CD4-positive, alpha-beta T cell treated with Interleukin-21 for 1 hour (primary cell): ENCODE measurements around the gene CD27.
"Not testable (repeated sequence)": the region's sequence is repeated elsewhere in the genome, so short reads cannot be mapped to it uniquely, and the experiment has no call there.

Experiments
- DNase-seq: peaks from one replicate; pipeline ENCODE4 v3.0.0-alpha.2; 2020

CD27 gene

DNA sequence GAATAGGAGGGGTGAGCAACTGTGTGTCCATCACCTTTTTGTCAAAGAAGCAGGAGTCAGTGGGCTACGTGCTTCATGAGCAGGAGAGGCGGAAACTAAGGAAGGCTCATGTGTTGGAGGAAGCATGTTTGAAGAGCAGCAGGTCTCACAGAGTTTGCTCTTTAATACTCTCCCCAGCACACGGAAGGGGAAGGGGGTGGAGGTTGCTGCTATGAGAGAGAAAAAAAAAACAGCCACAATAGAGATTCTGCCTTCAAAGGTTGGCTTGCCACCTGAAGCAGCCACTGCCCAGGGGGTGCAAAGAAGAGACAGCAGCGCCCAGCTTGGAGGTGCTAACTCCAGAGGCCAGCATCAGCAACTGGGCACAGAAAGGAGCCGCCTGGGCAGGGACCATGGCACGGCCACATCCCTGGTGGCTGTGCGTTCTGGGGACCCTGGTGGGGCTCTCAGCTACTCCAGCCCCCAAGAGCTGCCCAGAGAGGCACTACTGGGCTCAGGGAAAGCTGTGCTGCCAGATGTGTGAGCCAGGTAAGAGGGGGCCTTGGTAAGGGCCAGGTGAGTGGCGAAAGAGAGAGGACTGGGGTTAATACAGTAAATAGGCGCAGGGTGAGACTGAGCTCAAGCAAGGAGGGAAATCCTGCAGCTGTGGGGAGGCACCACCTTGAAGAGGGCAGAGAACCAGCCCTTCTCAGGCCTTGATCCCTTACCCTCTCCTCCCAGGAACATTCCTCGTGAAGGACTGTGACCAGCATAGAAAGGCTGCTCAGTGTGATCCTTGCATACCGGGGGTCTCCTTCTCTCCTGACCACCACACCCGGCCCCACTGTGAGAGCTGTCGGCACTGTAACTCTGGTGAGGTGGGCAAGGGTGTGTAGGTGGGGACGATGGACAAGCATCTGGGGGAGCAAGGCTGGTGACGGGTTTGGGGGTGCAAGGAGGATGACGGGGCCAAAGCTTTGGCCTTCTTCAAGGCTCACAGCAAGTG, at the start of gene CD27:
CD27 (plus strand) TSS at position 252 of the 985 bp plus-strand sequence; CDS start at position 393, 141 bp downstream.
- peak; percentile 50 for DNase-seq

DNA sequence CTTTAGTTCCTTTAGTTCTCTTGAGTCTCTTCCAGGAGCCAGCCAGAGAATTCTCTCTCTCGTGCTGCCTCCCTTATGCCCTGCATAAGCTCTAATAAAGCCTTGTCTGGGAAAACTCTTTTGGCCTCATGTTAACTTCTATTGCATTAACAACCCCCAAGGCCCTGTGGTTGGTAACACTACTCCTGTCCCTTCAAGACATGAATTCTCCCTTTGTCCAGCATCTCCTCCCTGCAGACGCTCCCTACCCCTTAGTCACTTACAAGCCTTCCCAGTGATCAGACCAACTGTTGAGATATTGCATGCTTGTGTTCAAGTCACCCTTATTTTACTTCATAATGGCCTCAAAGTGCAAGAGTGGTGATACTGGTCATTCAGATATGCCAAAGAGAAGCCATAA, 48.7 kb upstream of the CD27 start:
- DNase-seq = no peak

DNA sequence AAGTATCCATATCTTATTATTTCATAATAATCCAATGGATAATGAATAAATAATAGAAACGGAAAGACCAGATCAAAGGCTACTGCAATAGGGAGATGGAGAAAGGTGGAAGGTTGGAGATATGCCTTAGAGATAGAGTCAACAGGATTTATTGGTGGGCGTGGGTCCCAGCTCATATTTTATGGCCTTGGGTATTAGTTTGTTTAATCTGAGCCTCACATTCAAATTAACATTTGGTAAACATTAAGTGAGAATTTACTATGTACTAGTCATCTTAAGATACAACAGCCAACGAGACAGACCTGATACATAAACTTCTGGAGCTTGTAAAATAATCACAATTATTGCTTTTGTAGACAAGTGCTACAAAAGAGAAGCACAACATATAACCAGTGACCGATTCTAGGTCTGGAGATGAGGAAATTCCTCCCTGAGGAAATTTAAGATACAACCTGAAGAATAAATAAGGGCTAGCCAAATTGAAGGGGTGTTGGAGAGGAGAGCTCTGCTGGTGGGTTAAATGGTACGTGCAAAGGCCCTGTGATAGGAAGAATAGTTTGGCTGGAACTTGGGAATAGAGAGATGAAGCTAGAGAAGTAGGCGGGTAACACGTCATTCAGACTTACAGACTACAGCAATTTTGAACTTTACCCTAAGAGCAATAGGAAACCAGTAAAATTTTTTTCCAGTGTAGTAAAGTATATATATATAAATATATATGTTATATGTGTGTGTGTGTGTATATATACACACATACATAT, 44.7 kb upstream of the CD27 start:
- DNase-seq = no peak

DNA sequence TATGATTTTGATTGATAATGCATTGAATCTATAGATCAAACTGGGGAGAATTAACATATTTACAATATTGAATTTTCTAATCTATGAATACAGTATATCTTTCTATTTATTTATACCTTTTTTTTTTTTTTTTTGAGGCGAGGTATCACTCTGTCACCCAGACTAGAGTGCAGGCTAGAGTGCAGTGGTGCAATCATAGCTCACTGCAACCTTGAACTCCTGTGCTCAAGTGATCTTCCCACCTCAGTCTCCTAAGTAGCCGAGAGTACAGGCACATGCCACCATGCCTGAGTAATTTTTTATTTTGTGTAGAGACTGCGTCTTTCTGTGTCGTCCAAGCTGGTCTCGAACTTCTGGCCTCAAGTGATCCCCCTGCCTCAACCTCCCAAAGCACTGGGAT, 40.4 kb upstream of the CD27 start:
- no peak for DNase-seq

DNA sequence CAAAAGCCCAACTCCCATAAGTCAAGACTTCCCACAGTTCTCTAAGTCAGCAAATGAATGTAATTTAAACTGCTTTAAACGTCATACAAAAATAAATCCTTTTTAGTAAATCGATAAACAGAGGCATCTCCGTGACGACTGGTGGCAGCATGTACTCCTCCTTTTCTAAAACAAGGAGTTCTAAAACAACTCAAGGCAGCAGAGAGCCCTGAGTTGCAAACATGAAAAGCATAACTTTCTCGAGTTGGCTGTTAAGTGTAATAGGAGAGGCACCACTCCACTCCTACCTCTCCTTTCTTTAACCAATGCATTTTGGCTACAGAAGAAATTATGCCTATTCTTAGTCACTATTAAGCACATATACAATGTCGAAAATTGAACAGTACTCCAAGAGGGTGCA, 38.8 kb upstream of the CD27 start:
- DNase-seq = no peak

DNA sequence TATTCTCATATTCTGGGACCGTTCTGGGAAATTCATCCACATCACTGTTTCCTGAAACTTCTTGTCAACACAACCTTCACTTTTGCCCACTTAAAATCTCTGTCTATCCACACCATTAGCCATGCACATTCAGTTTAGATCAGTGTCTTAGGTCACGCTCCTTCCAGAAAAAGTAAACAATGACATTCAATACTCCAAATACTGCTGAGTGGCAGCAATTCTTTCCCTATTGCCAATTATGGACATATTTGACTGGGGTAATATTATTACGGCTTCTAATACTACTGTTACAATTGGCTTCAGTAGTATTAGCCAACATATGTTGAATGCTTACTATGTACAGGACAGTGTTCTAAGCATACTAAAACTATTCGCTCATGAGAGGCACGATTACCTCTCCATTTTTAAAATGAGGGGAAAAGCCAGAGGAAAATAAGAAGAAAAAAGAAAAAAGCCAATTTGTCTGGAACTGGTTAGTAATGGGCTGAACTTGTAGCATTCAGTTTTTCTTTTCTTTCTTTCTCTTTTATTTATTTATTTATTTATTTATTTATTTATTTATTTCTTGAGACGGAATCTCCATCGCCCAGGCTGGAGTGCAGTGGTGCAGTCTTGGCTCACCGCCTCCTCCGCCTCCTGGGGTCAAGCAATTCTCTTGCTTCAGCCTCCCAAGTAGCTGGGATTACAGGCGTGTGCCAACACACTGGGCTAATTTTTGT, 37.4 kb upstream of the CD27 start:
- DNase-seq = no peak

DNA sequence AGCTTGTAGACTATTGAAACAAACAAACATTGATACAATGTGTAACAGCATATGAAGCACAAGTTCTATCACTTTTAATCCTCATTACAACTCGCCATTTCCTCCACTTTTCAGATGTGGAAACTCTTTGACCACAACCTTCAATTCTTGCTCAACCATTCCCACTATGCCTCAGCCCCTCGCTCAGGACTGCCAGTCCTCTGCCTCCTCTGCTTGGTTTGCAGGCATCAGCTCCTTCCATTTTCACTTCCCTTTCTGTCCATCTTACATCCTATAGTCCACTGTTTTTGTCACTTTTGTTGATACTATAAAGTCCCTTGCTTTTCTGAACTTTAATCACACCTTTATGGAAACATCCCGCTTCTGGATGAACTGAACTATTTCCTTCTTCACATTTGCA, 28.2 kb upstream of the CD27 start:
- no peak for DNase-seq

DNA sequence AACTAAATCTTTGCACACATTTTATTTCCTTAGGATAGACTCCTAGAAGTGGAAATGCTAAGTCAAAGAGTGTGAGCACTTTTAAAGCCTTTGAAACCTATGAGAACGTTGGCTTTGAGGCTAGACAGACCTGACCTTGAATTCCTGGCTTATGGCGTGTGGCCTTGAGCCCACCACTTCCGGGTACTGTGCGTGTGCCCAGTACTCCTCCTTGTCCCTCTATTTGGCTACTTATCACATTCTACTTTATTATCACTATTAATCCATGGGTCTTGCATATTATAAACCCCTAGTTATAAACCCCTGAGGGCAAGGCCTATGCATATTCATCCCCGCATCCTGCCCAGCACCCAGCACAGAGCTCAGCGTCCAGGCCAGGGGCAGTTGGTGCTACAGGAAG, 26.0 kb upstream of the CD27 start:
- DNase-seq = no peak

DNA sequence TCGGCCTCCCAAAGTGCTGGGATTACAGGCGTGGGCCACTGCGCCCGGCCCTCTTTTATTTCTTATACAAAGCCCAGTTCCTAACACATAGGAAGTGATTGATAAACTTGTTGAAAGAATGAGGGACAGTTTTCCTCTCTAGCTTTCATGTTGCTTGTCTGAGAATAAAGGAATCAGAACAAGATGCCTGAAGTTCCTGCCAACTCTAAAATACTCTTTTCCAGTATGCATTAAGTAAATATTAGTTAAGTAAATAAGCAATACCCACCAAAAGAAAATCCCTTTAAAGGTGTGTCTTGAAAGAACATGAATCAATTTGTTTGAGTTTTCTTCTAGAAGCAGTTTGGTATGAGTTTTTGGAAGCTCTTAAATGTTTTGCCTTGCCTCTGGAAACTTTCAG, 24.4 kb upstream of the CD27 start:
- DNase-seq = no peak

DNA sequence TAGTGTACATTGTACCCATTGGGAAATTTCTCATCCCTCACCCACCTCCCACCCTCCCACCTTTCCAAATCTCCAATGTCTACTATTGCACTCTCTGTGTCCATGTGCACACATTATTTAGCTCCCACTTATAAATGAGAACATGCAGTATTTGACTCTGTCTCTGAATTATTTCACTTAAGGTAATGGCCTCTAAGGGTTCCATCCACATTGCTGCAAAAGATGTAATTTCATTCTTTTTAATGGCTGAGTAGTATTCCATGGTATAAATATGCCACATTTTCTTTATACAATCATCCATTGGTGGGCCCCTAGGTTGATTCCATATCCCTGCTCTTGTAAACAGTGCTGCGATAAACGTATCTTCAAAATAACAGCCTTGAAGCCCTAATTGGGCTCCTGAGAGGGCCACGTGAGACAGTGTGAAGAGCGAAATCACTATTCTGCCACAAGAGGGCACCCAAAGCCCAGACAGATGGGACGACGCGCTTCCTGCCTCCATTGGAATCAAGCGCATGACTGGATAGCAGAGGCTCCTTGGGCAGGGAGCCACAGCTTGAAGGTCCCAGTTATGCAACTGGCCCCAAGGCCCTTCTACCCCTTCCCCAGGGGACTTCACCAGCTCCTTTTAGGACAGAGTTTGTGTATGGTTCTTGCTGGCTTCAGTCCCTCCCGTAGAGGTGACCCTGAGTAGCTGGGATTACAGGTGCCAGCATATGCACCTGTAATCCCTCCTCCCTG, 21.3 kb upstream of the CD27 start:
- DNase-seq = peak; percentile 89

DNA sequence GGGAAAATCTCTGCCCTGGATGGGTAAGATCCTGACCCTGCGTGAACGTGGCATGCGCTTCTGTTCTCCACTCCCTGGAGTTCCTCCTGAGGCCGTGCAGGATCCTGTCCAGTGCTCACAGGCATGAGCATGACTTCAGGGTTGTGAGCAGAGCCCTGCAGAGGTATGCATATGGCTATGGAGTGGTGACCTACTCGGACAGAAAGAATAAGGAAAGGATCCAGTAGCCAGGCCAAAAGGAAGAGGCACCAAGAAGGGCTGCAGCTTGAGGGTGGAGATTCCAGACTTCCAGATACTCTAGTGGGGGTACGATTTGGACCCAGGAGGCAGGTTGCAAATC, 20.8 kb upstream of the CD27 start:
- no peak for DNase-seq

DNA sequence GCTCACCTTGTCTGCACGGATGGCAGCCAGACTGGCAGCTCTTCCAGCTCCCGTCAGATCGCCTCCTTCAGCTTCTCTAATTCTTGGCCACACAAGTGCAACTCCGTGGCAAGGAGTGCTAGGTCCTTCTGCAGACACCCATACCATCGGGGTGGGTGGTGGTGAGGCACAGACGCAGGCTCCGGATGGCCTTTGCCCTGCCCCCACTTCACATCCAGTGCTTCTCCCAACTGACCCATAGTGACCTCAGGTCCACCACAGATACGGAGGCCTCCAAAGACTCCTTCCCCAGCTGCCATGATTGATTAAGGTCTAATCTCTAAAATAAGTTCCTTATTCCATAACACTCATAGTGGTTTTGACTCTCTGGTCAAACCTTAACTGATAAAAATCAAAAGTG, 19.9 kb upstream of the CD27 start:
- no peak for DNase-seq

DNA sequence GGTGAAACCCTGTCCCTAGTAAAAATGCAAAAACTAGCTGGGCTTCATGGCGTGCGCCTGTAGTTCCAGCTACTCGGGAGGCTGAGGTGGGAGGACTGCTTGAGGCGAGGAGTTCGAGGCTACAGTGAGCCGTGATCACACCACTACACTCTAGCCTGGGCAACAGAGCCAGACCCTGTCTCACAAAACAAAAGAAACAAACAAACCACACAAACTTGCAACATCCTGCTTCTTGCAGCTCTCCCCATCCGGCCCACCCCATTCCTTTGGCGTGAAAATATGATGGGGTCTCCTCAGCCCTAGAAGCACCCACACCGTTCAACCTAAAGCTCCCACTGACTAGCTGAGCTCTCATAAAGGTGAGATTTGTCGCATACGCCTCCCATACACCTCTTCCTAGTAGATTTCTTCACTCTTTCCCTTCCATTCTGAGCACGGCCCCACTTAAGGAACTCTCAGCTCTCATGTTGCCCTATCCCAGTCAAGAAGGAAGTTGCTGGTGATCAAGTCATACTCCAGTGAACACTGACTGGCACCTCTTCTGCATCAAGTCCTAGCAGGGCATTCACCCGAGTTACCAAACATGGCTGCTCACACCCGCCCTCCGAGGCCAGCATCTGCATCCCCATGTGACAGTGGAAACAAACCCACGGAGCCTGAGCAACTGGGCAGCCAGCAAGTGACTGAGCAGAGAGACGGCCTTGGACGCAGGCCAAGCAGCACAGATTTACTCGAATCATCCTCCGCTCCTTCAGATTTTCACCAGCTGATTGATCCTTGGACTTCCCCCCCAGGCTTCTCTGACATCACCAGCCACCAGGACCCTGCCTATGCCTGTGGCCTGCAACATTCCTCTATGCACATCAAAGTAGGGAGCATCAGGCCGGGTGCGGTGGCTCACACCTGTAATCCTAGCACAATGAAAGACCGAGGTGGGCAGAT, 18.9 kb upstream of the CD27 start:
- DNase-seq = peak; percentile 19

DNA sequence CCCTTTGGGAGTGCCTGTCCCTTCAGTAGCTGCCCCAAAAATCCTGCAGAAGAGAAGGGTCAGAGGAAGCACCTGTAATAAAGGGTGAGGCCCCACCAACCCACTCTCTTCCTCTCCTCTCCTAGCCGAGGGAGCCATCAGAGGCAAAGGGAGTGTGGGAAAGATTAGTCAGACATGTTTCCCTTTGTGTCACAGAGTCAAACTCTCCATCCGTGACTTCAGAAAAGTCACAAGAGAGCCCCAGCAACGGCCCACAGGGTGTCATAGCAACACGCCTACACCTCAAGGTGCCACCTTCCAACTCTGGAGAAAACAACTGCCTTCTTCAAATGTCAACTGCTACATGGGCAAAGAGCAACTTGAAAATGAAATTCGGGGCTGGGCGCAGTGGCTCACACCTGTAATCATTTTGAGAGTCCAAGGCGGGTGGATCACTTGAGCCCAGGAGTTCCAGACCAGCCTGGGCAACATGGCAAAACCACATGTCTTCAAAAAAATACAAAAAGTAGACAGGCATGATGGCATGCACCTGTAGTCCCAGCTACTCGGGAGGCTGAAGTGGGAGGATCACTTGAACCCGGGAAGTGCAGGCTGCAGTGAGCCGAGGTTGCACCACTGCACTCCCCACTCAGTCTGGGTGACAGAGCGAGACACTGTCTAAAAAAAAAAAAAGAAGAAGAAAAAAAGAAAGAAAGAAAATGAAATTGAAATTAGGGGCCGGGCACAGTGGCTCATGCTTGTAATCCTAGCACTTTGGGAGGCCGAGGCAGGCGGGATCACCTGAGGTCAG, 17.7 kb upstream of the CD27 start:
- peak; percentile 82 for DNase-seq

DNA sequence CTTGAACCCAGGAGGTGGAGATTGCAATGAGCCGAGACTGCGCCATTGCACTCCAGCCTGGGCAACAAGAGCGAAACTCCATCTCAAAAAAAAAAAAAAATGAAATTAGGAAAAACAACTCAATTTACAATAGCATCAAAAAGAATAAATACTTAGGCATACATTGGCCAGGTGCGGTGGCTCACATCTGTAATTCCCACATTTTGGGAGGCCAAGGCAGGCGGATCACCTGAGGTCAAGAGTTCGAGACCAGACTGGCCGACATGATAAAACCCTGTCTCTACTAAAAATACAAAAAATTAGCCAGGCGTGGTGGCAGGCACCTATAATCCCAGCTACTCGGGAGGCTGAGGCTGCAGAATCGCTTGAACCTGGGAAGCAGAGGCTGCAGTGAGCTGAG, 17.0 kb upstream of the CD27 start:
- DNase-seq = not testable (repeated sequence)

DNA sequence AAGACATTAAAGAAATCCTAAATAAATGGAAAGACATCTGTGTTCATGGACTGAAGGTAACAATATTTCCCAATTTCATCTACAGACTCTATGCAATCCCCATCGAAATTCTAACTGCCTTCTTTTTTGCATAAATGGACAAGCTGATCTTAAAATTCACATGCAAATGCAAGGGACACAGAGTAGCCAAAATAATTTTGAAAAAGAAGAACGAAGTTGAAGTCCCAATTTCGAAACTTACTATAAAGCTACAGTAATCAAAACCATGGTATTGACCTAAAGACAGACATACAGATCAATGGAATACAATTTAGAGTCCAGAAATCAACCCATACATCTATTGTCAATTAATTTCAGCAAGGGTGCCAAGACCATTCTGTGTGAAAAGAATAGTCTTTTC, 16.4 kb upstream of the CD27 start:
- no peak for DNase-seq

DNA sequence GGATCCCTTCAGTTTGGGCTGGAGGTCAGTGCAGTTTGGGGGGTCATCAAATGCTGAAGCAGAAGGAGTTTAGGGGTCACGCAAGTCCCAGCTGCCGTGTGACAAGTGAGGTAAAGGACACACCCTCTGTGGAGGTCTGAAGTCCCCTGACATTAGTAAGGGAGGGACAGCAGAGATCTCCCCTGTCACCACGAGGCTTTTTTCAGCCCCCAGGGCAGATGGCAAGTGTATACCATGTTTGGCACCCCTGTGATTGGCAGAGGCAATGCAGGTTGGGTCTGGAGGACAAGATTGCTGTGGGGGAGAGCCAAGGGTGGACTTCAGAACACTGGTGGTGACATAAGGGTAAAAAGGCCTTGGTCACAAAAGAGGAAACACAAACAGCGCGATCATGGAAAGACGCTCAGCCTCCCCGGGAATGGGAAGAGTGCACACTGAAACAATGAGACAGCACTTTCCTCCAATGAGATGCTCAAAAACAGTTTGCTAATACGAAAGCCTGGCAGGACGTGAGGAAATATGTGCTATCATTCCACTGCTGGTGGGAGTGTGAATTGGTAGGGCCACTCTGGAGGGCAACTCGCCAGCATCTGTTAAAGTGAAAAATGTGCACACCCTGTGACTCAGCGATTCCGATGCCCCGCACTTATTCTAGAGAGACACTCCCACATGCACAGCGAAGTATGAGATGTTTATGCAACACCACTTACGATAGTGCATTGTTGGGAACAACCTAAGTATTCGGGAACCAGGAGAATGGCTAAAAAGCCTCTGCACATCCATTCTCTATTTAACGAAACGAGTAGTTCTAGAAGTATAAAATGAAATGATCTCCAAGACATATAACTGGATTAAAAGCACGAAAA, 14.4 kb upstream of the CD27 start:
- no peak for DNase-seq

DNA sequence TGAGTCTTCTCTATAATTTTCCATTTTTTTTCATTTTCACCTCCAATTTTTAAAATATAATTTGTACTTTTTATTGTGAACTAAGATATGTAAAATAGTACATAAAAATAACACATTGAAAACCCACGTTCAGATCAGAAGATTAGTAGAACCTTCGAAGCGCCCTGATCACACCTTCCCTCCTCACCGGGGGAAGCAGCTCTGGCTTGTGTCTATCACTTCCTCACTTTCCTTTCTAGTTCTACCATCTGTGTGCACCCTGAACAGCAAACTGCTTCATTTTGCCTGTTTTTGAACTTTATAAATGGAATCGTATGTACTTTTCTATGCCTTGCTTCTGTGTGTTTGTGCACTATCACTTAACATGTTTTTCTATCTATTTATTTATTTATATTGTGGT, 11.8 kb upstream of the CD27 start:
- DNase-seq = peak; percentile 30
